NCI-H226 (cell line): ENCODE measurements around the gene DMBX1.

Experiments used
- DNase-seq: peaks from one replicate; pipeline ENCODE4 v3.0.0-alpha.2; 2015

DMBX1 gene

GRCh38 chr1:46484783-46485490, 4.7 kb upstream of the DMBX1 start:
- no peak for DNase-seq

DNA sequence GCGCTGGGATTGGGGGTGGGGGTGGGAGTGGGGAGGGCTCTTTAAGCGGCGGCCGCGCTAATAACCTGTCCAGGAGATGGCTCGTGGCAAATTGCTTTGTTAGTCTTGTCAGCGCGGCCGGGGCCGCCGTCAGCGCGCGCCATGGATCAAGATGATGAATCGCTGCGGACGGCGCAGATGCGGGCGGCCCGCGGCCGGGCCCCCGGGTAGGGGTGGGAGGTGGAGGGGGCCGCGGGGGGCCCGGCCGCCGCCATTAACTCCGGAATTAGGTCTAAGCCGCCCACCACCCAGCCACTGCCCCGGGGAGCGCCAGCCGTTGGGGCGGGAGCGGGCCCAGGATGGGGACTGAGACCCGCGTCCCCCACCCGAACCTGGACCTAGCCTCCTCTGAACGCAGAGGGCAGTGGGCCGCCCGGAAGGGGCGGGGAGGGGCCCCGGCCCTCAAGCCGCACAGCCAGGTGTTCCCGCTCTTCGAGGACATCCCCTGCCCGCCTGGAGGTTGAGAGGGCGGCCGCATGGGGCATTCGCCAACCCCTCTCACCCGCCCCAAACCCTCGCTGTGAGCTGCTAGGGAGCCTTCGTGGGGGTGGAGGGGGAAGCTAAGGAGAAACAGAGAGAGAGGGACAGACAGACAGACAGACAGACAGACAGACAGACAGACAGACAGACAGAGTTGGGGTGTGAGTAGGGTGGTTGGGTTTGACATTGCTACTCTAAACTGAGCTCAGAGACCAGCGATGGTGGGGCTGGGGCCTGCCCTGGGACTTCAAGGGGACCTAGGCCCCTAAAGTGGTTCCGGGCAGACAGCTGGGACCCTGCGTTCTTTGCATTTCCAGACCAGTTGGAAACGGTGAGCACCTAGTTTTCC, 3.8 kb upstream of the DMBX1 start:
- no peak for DNase-seq

- no peak for DNase-seq
These were observed 3.1 kb upstream of the DMBX1 start for GRCh38 chr1:46486432-46487015.

DNA sequence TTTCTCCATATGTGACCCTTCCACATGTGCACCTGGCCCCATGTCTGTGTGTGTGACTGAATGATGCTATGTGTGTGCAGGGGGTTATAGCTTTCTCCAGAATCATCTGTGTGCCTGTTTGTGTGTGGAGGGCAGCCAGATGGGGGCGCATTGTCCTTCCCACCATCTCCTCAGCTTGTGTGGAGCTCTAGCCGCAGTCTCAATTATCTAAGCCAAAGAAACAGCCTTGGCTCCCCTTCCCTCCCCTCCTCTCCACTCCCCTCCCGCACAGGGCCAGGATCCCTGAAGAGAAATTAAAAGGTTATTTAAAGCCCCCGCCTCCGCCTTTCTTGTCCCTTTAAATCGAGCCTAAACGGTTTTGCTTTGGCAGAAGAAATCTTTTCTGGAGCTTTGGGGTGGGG, 1.8 kb upstream of the DMBX1 start:
- no peak for DNase-seq

- DNase-seq: no peak
These were observed 1.1 kb upstream of the DMBX1 start for GRCh38 chr1:46488343-46489168.

GRCh38 chr1:46489169-46489637, 433 bp upstream of the DMBX1 start:
- DNase-seq: no peak

- no peak for DNase-seq
These were observed 695 bp downstream of the DMBX1 start for GRCh38 chr1:46490406-46490655.

- no peak for DNase-seq
These were observed 1.2 kb downstream of the DMBX1 start for GRCh38 chr1:46490656-46491442.

GRCh38 chr1:46491443-46492268, 2.0 kb downstream of the DMBX1 start:
- DNase-seq: no peak

- DNase-seq: no peak
These were observed 2.7 kb downstream of the DMBX1 start for GRCh38 chr1:46492269-46492853.

DNA sequence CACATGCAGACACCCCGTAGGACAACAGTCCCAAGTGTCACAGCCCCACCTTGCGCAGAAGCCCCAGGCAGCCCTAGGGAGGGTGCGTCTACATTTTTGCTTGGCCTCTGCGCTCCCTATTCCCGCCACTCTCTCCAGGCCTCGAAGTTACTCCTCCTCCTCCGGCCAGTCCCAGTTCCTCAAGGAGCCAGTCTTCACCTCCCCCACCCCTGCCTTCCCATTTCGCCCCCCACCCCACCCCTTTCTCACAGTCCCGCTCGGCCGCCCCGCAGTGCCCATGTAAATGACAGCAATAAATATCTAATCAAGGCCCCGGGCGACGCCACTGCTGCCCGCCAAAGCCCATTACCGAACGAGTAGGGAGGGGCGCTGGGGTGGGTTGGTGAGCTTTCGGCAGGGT, 3.2 kb downstream of the DMBX1 start:
- no peak for DNase-seq

GRCh38 chr1:46493316-46494032, 3.8 kb downstream of the DMBX1 start:
- DNase-seq: no peak

DNA sequence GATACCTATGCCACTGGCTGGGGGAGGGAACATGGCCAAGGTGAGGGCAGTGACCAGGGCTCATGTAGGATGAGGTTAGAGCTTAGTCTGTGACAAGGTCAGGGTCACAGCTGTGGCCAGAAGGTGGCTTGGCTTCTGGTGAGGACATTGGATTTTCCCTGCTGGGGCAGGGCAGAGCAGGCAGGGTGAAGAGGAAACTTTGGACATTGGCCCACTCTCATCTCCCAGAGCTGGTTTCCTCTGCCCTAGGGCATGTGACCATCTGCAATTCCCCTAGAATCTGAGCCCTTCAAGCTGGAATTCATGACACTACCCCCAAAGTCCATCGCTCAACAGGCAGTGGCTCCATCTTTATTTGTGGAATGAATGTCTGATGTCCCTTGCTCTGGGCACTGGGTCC, 5.3 kb downstream of the DMBX1 start:
- DNase-seq: no peak

DNA sequence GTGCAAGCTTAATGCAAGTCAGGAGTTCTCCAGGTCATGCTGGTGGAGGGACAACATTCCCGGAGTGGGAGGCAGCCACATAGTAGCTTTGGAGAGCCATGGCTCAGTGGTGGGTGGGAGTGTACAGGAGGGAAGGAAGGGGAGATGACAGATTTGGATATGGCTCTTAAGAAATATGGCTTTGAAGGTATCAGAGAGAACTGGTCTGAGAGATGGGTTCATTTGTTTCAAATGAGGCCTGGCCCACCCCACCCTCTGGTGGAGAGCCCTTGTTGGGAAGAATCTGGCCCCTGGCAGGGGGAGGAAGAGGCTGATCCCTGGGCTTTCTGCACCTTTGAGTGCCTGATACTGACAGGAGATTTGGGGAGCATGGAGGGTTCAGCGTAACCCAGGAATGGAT, 6.1 kb downstream of the DMBX1 start:
- DNase-seq: no peak

DNA sequence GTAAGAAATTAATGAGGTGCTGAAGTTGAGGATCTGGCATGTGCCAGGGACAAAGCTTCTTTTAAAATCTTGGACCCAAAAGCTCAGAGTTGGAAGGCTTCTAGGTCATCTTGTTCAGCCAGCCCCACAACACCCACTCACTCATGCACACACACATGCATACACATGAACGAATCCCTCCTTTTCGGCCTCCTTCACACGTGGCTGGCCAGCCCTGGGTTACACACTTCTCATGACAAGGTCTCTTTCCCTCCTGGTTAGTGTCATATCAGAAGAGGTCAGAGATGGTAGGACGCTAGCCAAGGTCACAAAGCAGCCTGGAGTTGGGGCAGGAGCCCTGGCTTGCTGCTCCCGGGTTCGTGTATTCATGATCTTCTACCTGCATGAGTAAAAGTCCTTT, 6.9 kb downstream of the DMBX1 start:
- DNase-seq: no peak

GRCh38 chr1:46497020-46497419, 7.4 kb downstream of the DMBX1 start:
- DNase-seq: no peak

GRCh38 chr1:46497665-46498064, 8.0 kb downstream of the DMBX1 start:
- DNase-seq: no peak

DNA sequence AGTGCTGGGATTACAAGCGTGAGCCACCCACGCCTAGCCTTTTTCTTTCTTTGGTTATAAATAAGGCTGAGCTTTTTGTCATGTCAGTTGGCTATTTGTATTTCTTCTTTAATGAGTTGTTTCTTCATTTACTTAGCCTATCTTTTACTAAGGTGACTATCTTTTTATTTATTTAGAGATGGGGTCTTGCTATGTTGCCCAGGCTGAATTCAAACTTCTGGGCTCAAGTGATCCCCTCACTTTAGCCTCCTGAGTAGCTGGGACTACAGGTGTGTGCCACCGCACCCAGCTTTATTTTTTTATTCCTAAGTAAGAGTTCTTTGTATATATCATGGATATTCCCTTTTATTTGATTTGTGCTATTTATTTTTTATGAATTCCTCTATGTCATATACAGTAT, 11.9 kb downstream of the DMBX1 start:
- DNase-seq: no peak

DNA sequence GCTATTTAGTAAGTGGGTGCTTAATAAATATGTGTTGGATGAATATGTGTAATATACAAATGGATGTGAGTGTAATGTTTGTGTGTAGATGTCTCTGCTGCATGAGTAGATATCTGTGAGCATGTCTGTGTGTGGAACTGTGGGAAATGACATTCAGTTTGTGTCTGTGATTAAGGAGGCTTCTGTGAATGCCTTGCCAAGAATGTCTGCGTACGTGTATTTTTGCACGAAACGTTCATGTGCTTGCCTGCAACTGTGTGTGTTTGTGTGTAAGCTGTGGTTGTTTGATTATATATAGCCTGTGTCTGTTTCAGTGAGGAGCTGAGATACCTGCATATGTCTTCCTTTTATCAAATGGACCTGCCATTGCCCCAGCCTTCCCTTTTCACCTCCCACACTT, 13.8 kb downstream of the DMBX1 start:
- no peak for DNase-seq

- DNase-seq: no peak
These were observed 17.0 kb downstream of the DMBX1 start for GRCh38 chr1:46506470-46507219.
